ENCODE data around the gene SRL.

The SRL gene

DNA sequence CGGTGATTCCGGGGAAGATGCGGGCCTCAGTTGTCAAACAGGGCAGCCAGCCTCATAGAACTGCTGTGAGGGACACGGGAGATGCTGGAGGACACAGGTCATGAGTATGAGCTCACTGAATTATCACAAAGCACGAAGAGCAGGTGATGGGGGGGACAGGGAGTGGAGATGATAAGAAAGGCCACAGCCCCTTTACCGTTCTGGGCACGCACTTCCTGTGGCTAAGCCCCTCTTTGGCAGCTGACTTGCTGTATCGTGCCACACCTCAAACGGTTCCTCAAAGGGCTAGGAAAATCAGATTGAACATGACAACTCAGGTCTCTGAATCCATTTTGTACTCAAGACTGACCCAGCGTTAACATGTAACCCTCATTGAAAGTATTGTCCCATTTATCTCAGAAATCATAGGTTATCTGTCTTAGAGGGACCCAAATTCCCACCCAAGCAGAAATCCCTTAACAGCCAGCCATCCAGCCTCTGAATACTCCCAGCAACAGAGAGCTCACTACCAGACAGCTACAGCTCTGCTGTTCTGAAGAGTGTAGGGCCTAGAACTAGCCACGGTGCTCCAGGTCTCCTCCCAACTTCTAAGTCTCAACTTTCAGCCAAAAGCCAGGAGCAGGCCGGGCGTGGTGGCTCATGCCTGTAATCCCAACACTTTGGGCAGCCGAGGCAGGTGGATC is 5.0 kb upstream of the SRL start:
- no peak for TF ChIP-seq ZNF274 (IDR thresholded peaks at IDR 0.05; ENCODE audit: low read depth, low read length)

DNA sequence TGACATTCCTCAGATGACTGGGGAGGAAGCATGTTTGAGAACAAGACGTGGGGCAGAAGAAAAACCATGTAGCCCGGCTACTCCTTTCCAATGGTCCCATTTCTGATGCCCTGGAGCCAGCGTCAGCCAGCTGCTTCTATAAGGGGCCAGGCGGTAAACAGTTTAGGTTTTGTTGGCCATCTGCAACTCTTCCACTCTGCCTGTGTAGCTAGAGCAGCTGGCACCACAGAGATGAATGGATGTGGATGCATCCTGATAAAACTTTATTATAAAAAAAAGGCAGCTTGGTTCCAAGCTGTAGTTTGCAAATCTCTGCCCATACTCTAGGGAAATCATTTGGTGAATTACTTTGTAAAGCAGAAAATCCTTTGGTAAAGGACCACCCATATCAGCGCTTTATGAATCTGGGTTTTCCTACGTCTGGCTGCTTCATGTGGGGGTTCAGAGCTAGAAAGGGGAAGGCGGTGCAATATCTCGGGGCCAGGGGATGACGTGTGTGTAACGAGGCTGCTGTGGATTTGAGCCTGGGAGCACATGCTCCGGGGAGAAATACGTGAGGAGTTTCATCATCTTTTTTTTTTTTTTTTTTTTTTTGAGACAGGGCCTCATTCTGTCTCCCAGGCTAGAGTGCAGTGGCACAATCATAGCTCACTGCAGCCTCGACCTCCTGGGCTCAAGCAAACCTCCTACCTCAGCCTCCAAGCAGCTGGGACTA is 3.4 kb upstream of the SRL start:
- H3K4me3 ChIP-seq (ENCODE audit: low read length) = no peak overlapping the region
- no peak for TF ChIP-seq ZNF274 (IDR thresholded peaks at IDR 0.05; ENCODE audit: low read depth, low read length)

More for the DNA sequence above, 5.0 kb upstream of the SRL start:
- no peak overlapping the region for H3K4me3 ChIP-seq (ENCODE audit: low read length)

DNA sequence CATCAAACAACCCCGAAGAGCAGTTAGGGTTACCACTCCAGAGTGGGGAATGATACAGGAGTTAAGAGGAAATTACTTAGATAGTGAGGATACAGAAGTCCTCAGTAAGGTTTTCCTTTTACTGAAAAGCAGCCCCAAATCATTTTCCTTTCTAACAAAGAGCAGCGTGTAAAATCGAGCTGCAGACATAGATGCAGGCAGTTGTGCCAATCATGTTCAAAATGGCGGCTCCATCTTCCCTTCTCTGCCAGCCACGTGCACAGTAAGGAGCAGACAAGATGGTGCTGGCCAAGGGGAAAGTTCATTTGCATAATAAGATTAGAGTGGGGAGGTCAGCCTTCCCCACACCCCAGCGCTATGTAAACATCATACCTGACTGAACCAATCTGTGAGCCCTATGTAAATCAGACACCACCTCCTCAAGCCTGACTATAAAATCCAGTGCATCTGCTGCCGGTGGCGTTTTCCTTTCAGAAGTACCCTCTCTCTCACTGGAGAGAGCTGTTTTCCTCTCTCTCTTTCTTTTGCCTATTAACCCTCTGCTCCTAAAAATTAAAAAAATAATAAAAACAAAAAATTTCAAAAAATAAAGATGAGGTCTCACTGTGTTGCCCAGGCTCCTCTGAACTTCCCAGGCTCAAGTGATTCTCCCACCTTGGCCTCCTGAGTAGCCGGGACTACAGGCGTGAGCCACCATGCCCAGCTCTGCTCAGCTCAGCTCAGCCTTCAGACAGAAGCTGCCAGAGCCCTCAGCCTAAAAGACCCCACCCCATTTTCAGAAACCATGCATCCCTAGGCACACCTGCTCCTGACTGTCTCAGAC is 2.6 kb upstream of the SRL start:
- no peak for TF ChIP-seq ZNF274 (IDR thresholded peaks at IDR 0.05; ENCODE audit: low read depth, low read length)
- H3K4me3 ChIP-seq (ENCODE audit: low read length) = no peak overlapping the region

DNA sequence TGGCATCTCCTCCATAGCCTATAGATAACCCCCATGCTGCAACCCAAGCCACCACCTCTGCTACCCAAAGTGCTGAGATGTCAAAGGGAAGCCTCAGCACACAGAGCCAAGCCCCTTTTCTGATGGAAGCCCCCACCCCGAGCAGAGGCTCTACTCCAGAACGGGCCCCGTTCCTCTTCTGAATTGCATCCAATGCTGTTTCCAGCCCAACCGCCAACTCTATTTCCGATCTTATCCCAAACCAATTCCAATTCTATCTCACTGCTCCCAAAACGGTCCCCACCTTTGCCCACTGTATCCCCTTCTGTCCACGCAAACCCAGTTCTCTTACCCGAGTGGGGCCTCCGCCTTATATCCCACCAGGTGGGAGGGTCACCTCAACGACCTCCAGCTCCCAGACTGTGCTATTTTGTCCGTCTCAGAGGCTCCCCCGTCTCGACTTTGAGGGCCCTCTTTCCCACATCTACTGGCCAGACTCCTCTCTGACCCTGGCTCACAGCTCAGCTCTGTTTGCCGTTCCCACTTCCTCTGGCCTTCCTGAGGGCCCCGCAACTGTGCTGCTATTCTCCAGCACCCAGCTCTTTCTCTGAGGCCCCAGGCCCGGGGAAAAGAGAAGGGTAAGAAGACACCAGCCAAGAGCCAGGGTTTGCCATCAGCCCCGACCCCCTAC is 487 bp downstream of the SRL start:
- TF ChIP-seq ZNF274 (IDR thresholded peaks at IDR 0.05; ENCODE audit: low read depth, low read length) = no peak

DNA sequence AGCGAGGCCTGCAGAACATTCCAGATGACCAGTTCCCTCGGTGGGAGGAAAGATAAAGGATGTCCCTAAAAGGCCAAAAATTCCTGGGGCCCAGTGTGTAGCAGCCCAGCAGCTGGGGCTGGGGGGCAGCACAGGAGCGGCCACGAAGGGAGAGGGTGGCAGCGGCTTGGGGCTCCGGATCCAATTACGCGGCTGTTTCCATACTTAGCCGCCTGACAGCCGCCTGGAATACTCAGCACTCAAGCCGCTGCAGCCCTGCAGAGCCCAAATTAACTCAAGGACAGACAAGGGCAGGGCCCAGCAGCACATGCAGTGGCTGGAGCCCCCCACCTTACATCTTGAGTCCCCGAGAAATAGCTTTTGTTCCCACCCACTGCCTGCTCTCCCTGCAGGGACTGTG is 1.3 kb downstream of the SRL start:
- no peak for TF ChIP-seq ZNF274 (IDR thresholded peaks at IDR 0.05; ENCODE audit: low read depth, low read length)

More for the DNA sequence above, 487 bp downstream of the SRL start:
- H3K4me3 ChIP-seq (ENCODE audit: low read length) = no peak overlapping the region

DNA sequence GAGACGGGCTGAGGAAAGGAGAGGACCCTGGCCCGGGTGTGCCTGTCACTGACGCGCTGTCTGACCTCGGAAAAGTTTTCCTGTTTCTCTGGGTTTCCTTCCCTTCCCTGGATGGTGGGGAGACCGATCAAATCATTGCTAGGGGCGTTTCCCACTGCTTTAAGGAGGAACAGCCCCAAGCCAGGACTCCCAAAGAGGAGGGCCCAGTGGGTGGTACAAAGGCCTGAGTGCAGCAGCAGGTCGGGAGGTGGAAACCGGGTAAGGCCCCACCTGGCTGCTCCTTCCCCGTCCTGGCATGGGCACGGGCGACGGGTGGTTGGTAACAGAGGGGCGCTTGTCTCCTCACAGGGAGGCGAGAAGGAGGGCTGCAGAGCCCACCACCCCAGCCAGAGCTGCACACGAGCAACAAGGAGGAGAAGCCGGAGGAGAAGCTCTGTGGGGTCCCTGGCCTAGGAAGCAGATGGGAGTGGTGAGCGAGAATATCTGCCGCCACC is 2.2 kb downstream of the SRL start:
- TF ChIP-seq ZNF274 (IDR thresholded peaks at IDR 0.05; ENCODE audit: low read depth, low read length) = no peak

More for the DNA sequence above, 1.3 kb downstream of the SRL start:
- H3K4me3 ChIP-seq (ENCODE audit: low read length) = no peak overlapping the region

DNA sequence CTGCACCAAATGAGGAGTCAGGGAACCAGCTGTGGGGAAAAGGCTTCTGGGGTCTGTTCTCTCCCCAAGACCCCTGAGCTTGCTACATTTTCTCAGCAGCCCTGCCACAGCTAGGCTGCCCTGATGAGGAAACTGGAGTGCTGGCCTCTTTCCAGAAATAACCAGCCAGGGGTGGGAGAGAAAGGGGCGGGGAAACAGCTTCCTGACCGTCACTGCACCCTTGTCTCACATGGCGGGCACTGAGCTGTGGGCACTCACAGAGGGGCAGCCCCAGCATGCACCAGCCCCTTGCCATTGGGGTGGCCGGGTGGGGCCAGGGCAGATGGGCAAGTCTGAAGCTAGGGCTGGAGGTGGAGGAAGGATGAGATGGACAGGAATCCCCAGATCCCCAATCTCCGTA is 2.9 kb downstream of the SRL start:
- no peak for TF ChIP-seq ZNF274 (IDR thresholded peaks at IDR 0.05; ENCODE audit: low read depth, low read length)
- H3K4me3 ChIP-seq (ENCODE audit: low read length) = no peak overlapping the region

More for the DNA sequence above, 2.2 kb downstream of the SRL start:
- no peak overlapping the region for H3K4me3 ChIP-seq (ENCODE audit: low read length)

DNA sequence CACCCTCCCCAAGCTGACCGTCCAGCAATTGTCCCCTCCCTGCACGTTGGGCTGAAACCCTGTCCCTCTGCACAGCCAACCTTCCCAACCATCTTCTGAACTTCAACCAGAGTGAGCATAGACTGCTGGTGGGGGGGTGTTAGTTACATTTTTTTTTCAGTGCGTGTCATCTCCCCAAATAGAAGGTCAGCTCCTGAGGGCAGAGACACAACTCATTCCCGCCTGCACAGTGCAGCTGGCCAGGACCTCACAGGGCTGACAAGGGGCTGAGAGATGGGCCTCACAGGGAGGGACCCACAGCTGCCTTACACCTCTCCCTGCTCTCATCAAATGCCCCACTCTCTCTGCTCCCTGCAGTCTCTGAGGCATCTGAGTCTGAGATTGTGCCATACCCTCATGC is 8.4 kb downstream of the SRL start:
- no peak for TF ChIP-seq ZNF274 (IDR thresholded peaks at IDR 0.05; ENCODE audit: low read depth, low read length)
- no peak overlapping the region for H3K4me3 ChIP-seq (ENCODE audit: low read length)

DNA sequence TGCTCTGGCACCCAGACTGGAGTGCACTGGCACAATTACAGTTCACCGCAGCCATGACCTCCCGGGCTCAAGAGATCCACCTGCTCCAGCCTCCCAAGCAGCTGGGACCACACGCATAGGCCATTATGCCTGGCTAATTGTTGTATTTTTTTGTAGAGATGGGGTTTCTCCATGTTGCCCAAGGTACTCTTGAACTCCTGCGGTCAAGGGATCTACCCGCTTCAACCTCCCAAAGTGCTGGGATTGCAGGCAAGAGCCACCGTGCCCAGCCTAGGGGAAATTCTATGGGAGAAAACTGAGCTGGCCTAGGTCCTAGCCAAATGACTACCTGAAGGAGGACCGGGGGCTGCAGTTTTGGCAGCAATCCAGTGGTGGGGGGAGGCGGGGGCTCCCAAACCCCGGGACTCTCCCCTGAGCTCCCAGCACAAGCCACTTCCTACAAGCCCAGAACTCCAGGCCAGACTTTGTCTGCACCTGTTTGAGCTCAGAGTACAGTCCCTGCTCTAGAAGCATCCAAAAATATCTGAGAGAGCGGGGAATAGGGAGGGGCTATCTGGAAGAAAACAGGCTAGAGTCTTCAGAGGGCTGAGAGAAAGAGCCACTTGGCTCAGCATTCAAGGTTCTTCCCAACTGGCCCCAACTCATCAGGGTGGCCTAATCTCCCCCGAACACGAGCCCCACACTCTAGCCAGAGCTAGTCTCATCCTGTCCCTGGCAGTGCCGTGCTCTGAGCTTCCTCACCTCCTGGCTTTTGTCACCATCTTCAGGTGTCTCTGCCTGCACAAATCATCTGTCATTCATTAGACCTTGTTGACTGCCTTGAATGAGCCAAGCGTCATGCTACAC is 9.1 kb downstream of the SRL start:
- no peak for TF ChIP-seq ZNF274 (IDR thresholded peaks at IDR 0.05; ENCODE audit: low read depth, low read length)
- H3K4me3 ChIP-seq (ENCODE audit: low read length) = no peak overlapping the region

DNA sequence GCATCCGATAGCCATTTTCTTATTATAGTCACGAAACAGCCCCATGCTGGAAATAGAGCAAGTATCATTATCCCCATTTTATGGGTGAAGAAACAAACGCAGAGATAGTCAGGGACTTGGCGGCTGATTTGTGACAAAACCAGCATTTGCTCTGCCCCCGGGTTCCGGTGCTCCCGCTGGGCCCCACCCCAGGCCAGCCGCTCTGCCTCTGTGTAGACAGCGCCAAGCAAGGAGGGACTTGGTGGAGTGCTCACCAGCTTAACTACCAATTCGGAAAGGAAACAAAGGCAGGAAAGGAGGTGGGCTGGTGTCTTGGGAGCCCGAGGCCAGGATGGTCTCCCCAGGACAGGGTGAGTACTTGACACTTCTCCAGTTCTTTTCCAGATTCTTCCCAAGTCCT is 10.0 kb downstream of the SRL start:
- TF ChIP-seq ZNF274 (IDR thresholded peaks at IDR 0.05; ENCODE audit: low read depth, low read length) = no peak
- H3K4me3 ChIP-seq (ENCODE audit: low read length) = no peak overlapping the region

DNA sequence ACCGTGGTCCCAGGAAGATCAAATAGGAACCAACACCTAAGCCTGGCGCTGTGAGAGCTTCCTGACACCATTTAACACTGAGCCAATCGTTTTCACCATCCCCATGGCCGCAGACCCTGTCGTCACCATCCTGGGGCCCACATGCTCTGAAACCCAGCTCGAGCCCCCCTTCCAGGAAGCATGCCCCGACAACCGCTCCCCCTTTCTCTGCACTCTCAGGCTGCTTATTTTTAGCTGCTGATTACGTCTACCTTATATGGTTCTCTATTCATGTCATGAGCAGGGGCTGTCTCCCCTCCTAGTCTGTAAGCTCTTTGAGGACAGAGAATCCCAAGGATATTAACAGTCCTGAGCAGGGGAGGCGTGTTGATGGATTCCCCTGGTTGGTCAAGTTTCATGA is 10.5 kb downstream of the SRL start:
- TF ChIP-seq ZNF274 (IDR thresholded peaks at IDR 0.05; ENCODE audit: low read depth, low read length) = no peak
- no peak overlapping the region for H3K4me3 ChIP-seq (ENCODE audit: low read length)

DNA sequence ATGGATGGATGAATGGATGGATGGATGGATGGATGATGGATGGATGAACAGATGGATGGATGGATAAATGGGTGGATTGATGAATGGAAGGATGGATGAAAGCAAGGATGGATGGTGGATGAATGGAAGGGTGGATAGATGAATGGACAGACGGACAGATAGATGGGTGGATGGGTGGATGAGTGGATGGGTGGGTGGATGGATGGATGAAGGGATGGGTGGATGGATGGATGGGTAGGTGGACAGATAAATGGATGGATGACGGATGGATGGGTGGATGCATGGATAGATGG is 14.9 kb downstream of the SRL start:
- H3K4me3 ChIP-seq (ENCODE audit: low read length) = no peak overlapping the region
- no peak for TF ChIP-seq ZNF274 (IDR thresholded peaks at IDR 0.05; ENCODE audit: low read depth, low read length)

DNA sequence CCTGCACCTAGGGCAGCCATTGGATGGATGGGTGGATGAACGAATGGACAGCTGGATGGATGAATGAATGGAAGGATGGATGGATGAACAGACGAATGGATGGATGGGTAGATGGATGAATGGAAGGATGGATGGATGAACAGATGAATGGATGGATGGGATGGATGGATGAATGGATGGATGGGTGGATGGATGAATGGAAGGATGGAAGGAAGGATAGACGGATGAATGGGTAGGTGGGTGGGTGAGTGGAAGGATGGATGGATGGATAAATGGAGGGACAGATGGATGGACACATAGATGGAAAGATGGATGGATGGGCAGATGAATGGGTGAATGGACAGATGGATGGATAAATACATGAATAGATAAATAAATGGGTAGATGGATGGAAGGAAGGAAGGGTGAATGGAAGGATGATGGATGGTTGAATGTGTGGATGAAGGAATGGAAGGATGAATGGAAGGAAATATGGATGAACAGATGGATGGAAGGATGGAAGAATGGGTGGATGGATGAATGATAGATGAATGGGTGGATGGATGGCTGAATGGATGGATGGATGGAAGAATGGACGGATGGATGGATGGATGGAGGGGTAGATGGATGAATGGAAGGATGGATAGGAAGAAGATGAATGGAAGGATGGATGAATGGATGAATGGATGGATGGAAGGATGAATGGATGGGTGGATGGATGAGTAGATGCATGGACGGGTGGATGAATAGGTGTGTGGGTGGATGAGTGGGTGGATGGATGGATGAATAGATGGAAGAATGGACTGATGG is 15.4 kb downstream of the SRL start:
- no peak overlapping the region for H3K4me3 ChIP-seq (ENCODE audit: low read length)
- TF ChIP-seq ZNF274 (IDR thresholded peaks at IDR 0.05; ENCODE audit: low read depth, low read length) = no peak

Measured in GM08714 (cell line).